ENCODE measurements around the gene SFTPD. TPM values are rescaled to one million over a fixed set of nuclear protein-coding genes. Genes with fewer than 3 reads are reported as not detected.

Gene SFTPD
- total and polyA plus RNA-seq, 2 of the 8 experiments (the other 6 are each of a cell fraction or from before 2014, with no cell fraction given), result 0.21 to 0.54 TPM

GRCh38 chr10:79890469-79890868 lies 58.4 kb downstream of the SFTPD start:
- H3K23me2 ChIP-seq (ENCODE audit: low read depth, low read length), result no peaks in the 10 kb centered on the region
- FAIRE-seq (no peak), DNase-seq (ENCODE audit: low read depth in 1 of 2, low spot score in 2 of 2) (no peak)
- H4K20me1 ChIP-seq (replicated peaks in 1 of 2; ENCODE audit: control insufficient read depth in 1 of 2, insufficient read depth in 2 of 2, low read length in 2 of 2), result no peaks in the 10 kb centered on the region
- no peak overlapping the region for H2BK120ac ChIP-seq (replicated peaks; ENCODE audit: low read depth, low read length)
- H3K18ac ChIP-seq (ENCODE audit: extremely low read depth, low read length), result no peak overlapping the region
- no peak overlapping the region for H3K56ac ChIP-seq (replicated peaks; ENCODE audit: insufficient read length, low read depth, low read length)
- no peak overlapping the region for H3K27ac ChIP-seq (ENCODE audit: low read depth, low read length)
- H3K23ac ChIP-seq (ENCODE audit: insufficient read length), result no peak overlapping the region
- no peak overlapping the region for H3K4me3 ChIP-seq (ENCODE audit: extremely low read depth in 1 of 4, insufficient read depth in 2 of 4, low read depth in 3 of 4, low read length in 4 of 4)
- H4K91ac ChIP-seq (replicated peaks; ENCODE audit: insufficient read length, low read length), result no peak overlapping the region
- no peak overlapping the region for H4K5ac ChIP-seq (ENCODE audit: insufficient read length, low read depth, low read length)
- no peak overlapping the region for H2BK20ac ChIP-seq (ENCODE audit: low read length)
- no peak overlapping the region for H2BK15ac ChIP-seq (ENCODE audit: low read length)
- no peaks in the 10 kb centered on the region for H3K36me3 ChIP-seq (ENCODE audit: control insufficient read depth in 2 of 4, insufficient read depth in 4 of 4, low read length in 3 of 4)
- no peak overlapping the region for H3K4ac ChIP-seq (replicated peaks; ENCODE audit: insufficient read length, low read depth, low read length)
- no peak overlapping the region for H2BK12ac ChIP-seq (ENCODE audit: low read depth, low read length)
- H2BK5ac ChIP-seq (ENCODE audit: low read depth, low read length), result no peak overlapping the region
- H2AFZ ChIP-seq (ENCODE audit: low read length), result no peak overlapping the region
- H3K79me2 ChIP-seq (ENCODE audit: control insufficient read depth in 1 of 2, insufficient read depth in 2 of 2, low read length in 2 of 2), result no peaks in the 10 kb centered on the region
- H3K9ac ChIP-seq (replicated peaks in 1 of 4; ENCODE audit: extremely low read depth in 1 of 4, low read depth in 3 of 4, low read length in 3 of 4), result no peak overlapping the region
- H3K9me3 ChIP-seq (ENCODE audit: insufficient read depth in 2 of 2, low read depth in 1 of 2, low read length in 1 of 2), result no peaks in the 10 kb centered on the region
- no peak overlapping the region for H3K14ac ChIP-seq (ENCODE audit: insufficient read length)
- POLR2A ChIA-PET (ENCODE audit: partially characterized antibody), result no interaction called here
- H3K27me3 ChIP-seq (replicated peaks in 1 of 4; ENCODE audit: control insufficient read depth in 3 of 4, extremely low read depth in 1 of 4, insufficient read depth in 3 of 4, low read length in 3 of 4), result no peaks in the 10 kb centered on the region
- CTCF ChIA-PET (ENCODE audit: partially characterized antibody), result no interaction called here
- no peak overlapping the region for H3K4me2 ChIP-seq (ENCODE audit: insufficient read depth in 1 of 2, low read depth in 2 of 2, low read length in 2 of 2)
- no peak overlapping the region for H2AK5ac ChIP-seq (ENCODE audit: low read depth, low read length)
- H3K79me1 ChIP-seq (ENCODE audit: low read depth, low read length), result no peaks in the 10 kb centered on the region
- H4K8ac ChIP-seq (ENCODE audit: extremely low read depth, insufficient read depth, low read length), result no peak overlapping the region
- WGBS, 2 experiments (ENCODE audit: extremely low coverage in 1 of 2, insufficient coverage in 1 of 2, insufficient read length in 1 of 2, insufficient replicate concordance in 2 of 2, low coverage in 1 of 2, low lambda C conversion rate in 2 of 2, missing lambda C conversion rate in 1 of 2), result 72% methylated on average over 1 of the region's 1 CpG; no CpG with 5 or more reads in 1 of the 2 experiments
- H3K4me1 ChIP-seq (replicated peaks in 1 of 4; ENCODE audit: control insufficient read depth in 3 of 4, insufficient read depth in 4 of 4, low read length in 3 of 4), result no peaks in the 10 kb centered on the region
- TF ChIP-seq SIN3A (conservative IDR thresholded peaks at IDR 0.05 in 1 of 2, IDR thresholded peaks at IDR 0.05 in 1 of 2; ENCODE audit: low read depth in 1 of 2, low read length in 2 of 2) (no peak), SP2 (IDR thresholded peaks at IDR 0.05; ENCODE audit: low read length) (no peak), KDM5A (IDR thresholded peaks at IDR 0.05; ENCODE audit: low read length) (no peak), RXRA (IDR thresholded peaks at IDR 0.05; ENCODE audit: insufficient read depth, low read depth, low read length) (no peak), MAX (IDR thresholded peaks at IDR 0.05) (no peak), BCL11A (IDR thresholded peaks at IDR 0.05; ENCODE audit: low read depth in 2 of 2, low read length in 2 of 2) (no peak), POLR2AphosphoS5 (IDR thresholded peaks at IDR 0.05; ENCODE audit: low read depth, low read length) (no peak), TAF1 (IDR thresholded peaks at IDR 0.05; ENCODE audit: low read depth, low read length) (no peak), USF2 (IDR thresholded peaks at IDR 0.05; ENCODE audit: low read length) (no peak), TBP (IDR thresholded peaks at IDR 0.05; ENCODE audit: low read depth, low read length) (no peak)
